GM19099 (cell line): ENCODE data around the gene MACROD2.

Experiments
- POLR2A ChIP-seq: IDR thresholded peaks from 3 replicates; pipeline ENCODE4 v1.6.1; 2011; ENCODE audit warnings: low read depth; ENCODE audit not compliant: insufficient read length; ENCODE audit errors: extremely low read depth

MACROD2 gene

DNA sequence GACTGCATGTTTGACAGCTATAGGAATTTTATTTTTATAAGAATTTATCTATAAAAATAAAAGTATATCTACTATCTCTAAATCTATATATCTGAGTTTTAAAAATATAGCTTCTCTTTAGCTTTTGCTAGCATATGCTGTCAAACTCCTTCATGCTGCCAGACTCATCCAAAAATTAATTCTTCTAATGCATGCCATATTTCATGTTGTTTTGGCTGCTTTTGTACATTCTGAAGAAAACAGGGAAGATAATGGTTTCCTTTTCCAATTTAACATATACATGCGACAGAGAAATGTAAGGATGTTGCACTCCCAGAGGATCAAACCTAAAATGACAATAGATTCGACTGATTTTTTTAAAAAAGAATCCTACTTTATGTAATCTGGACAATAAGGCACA is 919.3 kb downstream of the MACROD2 start:
- TF ChIP-seq POLR2A, result no peak

DNA sequence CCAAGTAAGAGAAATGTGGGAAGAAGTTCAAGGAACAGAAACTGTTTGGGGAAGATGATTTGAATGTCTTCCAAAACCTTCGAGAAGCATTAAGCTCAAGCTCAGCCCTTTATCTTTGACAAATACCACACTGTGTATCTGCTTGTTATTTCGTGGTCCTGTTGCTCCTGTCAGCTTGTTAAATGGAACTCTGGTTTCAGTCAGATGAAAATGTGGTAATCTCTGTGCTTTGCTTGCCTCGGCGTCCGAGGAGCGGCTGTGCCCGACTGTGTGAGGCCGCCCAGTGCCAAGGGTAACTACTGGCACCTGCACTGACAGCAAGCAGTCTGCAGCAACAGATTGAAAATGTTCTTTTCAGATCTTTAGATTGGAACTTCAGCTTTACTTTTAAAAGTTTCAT is 920.0 kb downstream of the MACROD2 start:
- TF ChIP-seq POLR2A, result no peak

DNA sequence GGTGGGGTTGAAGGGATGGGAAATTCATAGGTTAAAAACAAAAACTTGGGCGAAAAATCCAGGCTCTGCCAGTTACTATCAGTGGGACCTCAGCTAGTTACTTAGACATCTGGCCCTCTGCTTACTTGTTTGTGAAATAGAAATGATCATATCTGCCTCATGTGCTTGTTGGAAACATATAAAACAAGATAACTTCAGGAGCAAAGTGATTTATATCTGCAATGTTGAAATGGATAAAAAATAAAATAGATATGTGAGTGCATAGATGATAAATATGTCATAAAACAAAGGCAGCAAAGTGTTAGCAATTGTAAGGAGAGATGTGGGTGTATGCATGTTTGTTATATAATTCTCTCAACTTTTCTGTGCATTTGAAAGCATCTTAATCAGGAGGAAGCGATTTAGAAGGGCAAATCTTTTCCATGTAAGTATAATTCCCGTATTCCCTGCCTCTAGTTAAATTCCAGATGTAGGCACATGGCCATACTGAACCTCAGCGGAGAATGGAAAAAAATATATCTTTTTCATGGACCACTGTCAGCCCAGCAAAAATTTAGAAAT is 921.1 kb downstream of the MACROD2 start:
- no peak for TF ChIP-seq POLR2A

DNA sequence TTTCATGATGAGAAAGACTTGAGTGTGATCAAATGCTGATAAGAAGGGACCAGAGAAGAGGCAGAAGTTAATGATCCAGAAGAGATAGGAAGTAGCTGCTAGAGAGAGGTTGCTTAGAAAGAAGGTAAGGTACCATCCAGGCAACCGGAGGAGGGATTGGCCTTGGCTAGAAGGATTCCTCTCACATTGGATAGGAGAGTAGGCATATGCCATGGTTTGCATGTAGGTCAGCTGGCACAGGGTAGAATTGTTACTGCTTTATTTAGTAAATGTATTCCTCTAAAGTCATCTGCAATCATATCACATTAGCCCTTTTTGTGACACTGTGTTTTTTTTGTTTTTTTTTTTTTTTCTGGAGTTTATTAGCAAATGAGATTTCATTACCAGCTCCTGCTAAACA is 923.0 kb downstream of the MACROD2 start:
- TF ChIP-seq POLR2A, result no peak

DNA sequence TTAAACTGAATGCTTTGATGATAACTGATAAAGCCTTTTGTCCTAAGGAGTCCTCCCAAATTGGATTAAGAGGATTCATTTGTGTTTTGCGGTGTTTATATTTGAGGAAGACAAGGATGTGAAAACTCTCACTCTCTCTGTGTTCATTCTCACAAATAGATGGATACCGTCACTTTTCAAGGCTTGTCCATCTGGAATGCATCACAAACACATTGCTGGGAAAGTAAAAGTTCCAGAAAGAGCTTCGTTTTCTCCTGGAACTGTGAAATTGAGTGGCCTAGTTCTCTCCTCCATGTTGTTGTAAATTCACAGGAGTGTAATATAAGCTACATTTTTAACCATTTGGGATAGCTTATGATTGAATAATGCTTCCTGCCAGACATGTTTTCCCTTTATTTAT is 923.7 kb downstream of the MACROD2 start:
- TF ChIP-seq POLR2A, result no peak

DNA sequence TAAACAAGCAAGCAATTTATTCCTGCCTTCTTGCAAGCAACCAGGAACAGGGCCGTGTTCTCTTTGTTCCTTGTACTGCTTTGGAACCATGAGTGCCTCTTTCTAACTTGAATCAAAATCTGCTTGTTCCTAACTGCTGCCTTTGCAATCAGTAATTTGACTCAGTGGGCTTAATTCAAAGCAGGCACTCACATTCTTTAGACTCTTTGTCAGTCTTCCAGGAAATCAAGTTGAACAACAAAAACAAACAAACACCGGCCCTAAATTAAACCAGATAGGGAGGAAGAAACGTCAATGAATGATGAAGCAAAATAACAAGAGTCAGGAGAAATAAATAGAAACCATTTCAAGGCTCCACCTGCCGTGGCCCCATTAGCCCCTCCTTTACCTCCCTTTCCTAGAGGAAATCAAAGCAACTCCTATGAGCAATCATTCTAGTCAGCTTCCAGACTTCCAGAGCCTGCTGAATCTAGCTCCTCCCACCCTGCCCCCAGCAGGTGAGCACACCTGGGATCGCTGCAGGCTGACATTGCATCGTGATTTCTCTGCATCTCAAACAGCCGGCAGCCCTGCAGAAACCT is 924.3 kb downstream of the MACROD2 start:
- no peak for TF ChIP-seq POLR2A

DNA sequence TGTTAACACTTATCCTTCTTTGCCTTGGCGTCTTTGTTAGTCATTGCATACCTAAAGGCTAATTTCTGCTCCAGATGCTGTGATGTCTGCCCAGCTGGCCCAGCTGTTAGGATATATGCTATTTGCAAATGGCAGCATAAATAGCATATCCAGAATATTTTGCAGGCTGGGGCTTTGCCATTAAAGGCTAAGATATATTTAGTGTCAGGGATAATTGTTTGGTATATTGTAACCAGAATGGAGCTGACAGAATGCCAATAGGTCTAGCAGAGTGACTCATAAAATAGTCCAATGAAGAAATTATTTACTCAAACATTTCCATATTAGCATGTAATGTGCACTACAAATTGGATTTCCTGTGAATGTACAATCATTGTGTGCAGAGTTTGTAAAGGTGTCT is 926.2 kb downstream of the MACROD2 start:
- TF ChIP-seq POLR2A, result no peak

DNA sequence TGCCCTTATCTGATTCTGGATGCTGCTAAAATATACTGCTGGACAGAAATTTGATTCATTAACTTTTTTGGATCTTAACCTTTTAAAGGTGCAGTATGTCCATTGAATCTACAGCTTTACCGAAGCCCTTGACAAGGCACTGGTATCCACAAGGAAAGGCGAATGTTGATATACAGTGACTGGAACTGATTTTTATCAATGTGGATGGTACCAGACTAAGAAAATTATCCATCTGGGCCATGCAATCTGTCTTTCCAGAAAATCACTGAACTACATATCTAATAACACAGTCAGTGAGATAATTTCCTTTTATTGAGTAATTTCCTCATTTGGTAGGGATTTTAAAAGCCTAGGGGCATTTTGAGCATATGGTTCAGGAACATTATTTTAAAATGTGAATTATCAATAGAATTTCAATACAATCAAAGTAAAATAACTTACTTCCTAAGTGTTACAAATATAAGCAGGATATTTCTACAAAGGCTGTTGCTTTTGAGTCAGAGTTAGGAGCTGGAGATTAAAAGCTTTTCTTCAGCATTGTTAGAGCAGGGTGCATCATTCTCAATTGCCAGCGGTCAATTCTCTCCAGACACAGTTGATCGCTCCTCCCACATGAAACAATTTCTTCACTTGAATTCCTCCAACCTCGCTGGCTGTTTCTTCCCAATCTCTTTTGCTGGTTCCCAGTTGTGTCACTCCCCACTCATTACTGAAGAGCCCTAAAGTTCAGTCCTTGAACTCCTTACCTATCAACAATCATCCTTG is 927.4 kb downstream of the MACROD2 start:
- TF ChIP-seq POLR2A, result no peak

DNA sequence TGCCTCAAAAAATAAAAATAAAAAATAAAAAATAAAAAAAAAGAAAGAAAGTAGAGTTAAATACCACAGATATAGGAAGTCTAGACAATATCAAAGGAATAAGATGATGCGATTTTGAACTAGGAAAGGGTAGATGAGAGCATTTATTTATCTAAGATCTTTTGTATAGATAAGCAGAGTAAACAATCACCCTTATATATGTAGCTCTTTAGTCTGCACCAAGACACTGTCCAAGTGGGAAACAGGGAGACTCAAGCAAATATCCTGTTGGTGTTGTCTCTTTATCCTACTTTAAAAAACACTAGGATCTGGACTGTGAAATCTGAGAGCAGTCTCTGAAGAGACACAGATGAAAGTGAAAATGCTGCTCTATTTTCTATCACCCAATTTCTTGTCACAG is 929.1 kb downstream of the MACROD2 start:
- TF ChIP-seq POLR2A, result no peak

DNA sequence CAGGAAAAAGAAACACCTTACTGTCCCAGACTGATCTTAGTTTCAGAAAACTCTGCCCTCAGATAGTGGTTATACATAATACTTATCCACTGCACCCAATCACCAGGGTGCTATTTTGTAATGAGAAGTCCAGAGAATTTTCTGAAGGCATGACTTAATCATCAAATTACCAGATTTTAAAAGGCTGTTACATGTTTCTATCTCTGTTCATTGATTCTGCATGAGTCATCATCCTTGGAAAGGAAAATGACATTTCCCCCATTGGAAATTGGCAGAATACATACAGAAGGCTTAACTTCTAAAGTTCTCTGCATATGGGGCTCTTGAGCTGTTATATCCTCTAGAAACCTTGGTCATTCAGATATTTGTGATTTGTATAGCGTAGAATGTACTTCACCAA is 930.0 kb downstream of the MACROD2 start:
- no peak for TF ChIP-seq POLR2A

DNA sequence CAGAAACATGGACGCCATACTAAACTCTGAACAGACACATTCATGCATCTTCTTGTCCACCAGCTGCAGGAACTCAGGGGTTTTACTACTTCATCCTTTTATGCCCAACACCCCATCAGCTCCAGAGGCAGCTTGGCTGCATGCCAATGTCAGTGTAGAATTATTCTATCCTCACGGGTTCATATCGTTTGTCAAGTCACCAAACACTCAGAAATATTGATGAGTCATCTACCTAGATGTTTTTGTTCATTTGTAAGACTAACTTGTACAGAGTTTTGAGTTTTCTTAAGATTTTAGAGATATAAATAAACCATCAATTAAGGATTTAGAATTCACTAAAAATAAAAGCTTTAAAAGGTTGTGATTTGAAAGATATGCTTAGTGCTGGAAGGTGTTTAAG is 932.8 kb downstream of the MACROD2 start:
- TF ChIP-seq POLR2A, result no peak

DNA sequence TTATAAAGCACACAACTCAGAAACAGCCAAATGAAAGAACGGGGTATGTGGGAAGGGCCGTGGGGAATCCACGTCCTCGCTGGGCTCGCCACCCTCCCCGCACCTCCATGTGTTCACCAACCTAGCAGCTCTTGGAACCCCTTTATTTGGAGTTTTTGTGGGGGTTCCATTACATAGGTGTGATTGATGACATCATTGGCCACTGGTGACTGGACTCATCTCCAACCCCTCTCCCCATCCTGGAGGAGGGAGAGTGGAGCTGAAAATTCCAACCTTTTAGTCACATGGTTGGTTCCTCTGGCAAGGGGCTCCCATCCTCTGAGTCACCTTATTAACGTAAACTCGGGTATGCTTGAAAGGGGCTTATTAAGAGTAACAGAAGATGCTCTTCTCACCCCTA is 934.1 kb downstream of the MACROD2 start:
- TF ChIP-seq POLR2A, result no peak

DNA sequence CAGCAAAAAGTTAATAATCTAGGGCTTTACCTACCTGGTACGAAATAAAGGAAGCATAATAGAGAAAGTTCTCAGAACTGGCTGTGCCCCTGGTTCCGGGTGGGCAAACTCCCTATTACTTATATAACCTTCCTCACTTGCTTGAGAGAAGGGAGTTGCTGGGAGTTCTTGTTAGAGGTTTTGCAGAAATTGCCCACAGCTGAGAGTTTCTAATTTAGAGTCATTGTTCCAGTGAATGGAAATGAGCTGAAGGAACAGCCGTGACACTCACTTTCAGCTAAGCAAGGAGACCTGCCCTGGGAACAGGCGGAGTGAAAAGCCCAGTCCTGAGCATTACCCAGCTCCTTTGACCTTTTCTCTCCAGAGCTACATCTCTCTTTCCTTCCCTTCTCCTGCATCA is 936.7 kb downstream of the MACROD2 start:
- TF ChIP-seq POLR2A, result no peak

DNA sequence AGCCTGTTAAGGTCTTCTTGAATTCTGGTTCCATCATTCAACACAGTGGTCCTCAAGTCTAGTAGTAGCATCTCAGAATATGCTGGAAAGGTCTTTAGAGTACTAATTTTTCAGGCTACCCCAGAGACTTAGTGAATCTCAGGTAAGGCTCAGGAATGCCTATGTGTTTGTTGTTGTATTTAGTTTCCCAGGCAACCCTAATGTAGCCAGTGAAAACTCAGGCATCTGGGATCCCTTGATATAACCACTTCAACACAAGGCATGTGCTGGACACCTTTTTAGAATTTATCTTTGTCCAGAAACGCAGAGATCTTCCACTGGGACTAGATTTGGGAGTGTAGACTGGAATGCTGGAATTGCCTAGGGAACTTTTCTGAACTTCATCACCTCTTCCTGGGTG is 940.0 kb downstream of the MACROD2 start:
- no peak for TF ChIP-seq POLR2A

DNA sequence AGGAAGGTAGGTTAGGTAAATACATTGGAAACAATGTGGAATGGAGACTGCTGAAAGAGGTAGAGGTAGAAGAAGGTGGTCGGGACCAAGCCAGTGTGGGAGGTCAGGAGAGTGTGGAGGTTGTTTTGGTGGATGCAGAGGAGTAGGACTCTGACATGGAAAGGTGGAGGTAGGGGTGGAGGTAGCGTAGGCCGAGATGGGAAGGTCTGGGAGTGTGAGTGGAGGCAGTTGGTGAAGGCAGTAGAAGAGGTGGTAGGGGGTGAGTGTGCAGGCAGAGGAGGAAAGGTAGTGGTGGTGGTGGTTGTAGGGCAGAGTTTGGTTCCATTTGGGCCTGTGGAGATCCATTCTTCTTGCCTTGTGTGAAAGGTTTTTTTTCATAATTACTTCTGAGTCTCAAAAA is 941.7 kb downstream of the MACROD2 start:
- no peak for TF ChIP-seq POLR2A

DNA sequence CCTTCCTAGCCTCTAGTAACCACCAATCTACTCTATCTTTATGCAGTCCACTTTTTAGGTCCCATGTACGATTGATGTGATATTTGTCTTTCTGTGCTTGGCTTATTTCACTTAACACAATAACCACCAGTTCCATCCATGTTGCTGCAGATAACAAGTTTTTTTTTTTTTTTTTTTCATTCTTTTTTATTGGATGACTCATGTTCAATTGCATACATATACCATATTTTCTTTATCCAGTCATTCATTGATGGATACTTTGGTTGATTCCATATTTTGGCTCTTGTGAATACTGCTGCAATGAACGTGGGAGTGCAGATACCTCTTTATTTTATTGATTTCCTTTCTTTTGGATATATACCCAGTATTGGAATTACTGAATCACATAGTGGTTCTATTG is 942.5 kb downstream of the MACROD2 start:
- TF ChIP-seq POLR2A, result no peak
